NCI-H2227 treated with DMSO at 0.1 percent for 48 hours (cell line): ENCODE measurements around the gene PAX5.
"Not testable (repeated sequence)": the region's sequence is repeated elsewhere in the genome, so short reads cannot be mapped to it uniquely, and the experiment has no call there.

Source experiments
- DNase-seq: peaks from one replicate; lab custom pipeline; 2025; lab: John Stamatoyannopoulos, UW

PAX5 gene

DNA sequence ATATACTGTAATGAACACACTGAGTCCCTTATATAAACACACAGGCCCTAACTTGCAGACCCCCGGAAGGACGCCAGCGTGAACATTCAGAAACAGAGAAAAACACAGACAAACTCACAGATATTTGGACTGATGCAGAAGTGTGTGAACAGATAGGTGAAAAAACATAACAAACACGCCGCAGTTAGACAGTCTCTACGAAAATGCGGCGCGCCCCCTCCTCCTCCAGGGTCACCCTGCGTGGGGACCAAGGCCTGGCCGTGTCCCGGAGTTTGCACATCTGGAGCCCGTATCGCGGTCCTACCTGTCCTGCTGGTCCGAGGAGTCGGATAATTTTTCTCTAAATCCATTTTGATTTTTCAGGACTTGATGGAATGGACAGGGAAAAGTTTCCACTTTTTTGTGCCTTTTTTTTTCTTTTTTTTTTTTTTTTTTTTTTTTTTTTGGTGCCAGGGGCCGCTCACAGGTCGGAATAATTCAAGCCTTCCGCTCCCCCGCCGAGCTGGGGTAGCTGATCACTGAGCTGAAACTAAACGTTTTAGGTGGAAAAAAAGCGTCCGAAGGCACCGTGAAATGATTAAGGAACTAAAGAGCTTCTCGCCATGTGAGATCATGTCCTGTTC is at the start of gene PAX5:
Gene PAX5, minus strand, starts transcription at position 587 of the 623 bp plus-strand sequence. Its CDS starts 237 bp downstream, at position 350.
- no peak for DNase-seq

DNA sequence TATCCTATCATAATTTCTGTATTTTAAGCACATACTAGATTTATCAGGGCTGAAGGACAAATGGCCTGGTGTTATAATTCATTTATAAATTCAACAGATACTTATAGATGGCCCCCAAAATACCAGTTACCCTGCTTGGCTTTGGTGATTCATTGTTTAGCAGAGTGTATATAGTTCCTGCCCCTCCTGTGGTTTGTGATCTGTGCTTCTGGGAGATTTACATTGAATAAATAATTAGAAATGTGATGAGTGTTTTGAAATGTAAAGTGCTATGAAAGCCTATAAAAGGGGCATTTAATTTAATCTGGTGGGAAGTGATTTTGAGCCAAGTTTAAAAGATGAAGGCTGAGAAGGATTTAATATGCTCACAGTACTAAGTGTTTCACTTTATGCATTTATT is 49.6 kb upstream of the PAX5 start:
- no peak for DNase-seq

- DNase-seq: no peak
These were observed 48.2 kb upstream of the PAX5 start for GRCh38 chr9:37082214-37082765.

DNA sequence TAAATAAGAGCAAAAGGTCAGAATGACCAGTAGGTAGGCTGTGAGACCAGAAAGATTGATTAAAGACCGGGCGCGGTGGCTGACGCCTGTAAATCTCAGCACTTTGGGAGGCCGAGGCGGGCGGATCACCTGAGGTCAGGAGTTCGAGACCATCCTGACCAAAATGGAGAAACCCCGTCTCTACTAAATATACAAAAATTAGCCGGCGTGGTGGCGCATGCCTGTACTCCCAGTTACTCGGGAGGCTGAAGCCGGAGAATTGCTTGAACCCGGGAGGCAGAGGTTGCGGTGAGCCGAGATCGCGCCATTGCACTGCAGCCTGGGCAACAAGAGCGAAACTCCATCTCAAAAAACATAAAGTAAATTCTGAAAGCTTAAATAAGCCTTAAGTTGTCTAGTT is 47.4 kb upstream of the PAX5 start:
- DNase-seq: not testable (repeated sequence)

DNA sequence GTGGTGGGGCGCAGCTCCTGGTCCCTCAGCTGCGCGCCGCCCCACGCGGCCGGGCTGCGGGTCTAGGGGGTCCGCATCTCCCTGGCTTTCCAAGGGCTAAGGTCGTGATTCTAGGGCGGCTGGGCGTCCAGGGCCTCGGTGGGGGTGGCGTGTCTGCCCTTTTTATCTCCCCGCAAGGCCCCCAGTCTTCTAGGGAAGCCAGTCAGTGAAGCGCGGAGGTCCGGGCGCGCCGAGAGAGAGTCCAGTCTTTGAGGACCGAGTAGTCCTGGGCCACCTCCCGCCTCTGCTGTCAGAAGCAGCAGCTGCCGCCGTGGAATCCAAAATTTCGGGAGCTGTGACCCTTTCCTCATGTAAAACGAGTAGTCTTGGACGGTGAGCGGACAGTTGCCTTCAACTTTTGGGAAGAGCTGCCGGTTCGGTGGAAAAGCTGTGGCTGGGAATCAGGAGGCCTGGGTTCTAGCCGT is 46.1 kb upstream of the PAX5 start:
- not testable (repeated sequence) for DNase-seq

GRCh38 chr9:37079370-37080164 is 45.5 kb upstream of the PAX5 start:
- peak; percentile 97 for DNase-seq

GRCh38 chr9:37074790-37075189 is 40.7 kb upstream of the PAX5 start:
- DNase-seq: not testable (repeated sequence)

- no peak for DNase-seq
These were observed 32.2 kb upstream of the PAX5 start for GRCh38 chr9:37066139-37066725.

DNA sequence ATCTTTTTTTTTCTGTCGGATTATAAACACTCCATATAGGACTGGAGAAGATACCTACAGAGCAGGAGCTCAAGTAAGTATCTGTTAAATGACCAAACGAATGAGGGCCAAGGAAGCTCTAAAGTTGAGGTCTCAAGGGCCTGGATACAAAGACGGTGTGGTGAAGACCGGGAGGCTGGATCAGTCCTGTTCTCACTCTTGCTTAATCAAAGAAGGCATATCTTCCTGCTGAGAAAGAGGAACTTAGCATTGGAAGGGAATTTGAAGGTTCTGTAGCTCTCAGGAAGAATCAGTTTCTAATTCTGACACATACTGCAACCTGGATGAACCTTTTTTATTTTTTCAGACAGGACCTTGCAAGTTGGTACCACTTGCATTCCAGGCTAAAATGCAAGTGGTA is 28.3 kb upstream of the PAX5 start:
- DNase-seq: no peak

DNA sequence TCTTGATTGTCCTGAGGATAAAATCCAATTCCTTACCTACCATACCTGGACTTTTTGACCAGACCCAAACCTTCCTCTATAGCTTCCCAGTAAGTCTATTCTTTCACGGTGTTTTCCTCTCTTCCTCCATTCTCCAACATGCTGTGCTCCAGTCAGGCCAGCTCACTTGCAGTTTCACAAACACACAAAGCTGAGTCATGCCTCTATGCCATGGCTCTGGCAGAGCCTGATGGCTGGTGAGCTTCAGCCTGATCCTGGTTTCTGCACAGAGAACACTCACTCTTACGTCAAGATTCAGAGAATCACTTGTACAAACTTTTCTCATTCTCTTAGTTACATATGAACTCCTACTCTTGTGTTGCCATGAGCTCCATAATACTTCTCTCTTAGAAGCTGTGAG is 27.7 kb upstream of the PAX5 start:
- DNase-seq: no peak

DNA sequence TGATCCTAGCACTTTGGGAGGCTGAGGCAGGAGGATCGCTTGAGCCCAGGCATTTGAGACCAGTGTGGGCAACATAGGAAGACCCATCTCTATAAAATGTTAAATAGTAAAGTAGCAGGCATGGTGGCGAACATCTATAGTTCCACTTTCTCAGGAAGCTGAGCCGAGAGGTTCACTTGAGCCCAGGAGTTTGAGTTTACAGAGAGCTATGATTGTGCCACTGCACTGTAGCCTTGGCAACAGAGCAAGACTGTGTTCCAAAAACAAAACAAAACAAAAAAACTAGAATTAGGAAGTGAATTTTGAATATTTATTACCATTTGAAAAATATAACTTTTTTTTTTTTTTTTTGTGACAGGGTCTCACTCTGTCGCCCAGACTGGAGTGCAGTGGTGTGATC is 26.8 kb upstream of the PAX5 start:
- DNase-seq: no peak

DNA sequence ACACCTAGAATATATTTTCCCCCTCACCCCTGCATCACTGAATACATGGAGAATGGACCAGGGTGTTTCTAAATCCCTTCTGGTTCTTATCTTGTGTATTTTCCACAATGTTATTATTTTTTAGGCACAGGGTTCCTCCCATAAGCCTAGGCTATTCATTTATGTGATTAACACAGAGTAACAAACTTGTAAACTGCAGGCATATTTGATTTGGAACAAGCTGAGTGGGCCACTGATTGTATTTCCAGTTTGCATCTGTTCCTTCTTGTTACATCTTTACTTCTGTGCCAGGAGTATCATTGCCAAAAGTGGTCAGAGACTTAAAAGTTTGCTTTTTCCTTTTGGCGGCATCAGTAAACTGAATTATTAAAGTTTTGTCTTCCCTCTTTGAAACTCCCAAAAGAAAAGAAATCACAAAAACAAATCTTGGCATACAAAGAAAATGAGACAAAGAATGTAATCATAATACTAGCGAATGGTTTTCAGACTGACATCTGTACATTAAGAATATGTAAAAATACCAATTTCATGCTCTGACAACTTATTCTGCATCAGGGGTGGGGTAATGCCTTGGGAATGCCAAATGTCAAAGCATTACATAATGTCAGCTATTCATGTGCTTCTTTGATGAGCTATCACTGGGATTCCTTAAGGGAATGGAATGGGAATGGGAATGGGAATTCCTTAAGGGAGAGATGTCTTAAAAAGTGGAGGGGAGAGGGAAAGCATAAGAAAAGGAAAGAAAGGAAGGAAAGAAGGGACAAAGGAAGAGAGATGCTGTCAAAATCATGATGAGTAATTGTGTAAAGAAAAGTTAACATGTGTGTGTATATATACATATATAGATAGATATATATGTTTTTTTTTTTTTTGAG is 22.2 kb upstream of the PAX5 start:
- DNase-seq: no peak

DNA sequence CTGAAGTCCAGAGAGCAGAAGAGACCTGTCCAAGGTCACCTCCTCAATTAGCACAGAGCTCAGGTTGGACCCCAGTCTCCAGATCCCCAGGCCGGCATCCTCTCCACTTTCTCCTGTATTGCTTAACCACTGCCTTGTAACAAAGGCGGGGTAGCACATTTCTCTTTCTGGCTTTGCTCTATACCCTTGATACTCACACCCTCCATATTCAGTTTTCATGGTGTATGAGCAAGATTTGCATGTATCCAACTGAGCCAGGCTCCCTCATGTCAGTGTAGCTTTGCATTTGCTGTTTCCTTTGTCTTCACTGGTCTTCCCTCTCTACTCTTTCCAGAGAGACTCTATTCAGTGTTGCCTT is 20.3 kb upstream of the PAX5 start:
- not testable (repeated sequence) for DNase-seq

GRCh38 chr9:37053684-37054362 is 19.8 kb upstream of the PAX5 start:
- no peak for DNase-seq

DNA sequence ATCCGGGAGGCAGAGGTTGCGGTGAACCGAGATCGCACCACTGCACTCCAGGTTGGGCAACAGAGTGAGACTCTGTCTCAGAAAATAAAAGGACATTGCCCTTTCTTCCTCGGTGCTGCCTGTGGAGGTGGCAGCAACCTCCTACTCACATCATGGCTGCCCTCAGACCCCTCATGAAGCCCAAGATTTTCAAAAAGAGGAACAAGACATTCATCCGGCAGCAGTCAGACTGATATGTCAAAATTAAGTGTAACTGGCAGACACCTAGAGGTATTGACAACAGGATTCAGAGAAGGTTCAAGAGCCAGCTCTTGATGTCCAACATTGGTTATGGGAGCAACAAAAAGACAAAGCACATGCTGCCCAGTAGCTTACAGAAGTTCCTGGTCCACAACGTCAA is 12.6 kb upstream of the PAX5 start:
- DNase-seq: no peak

DNA sequence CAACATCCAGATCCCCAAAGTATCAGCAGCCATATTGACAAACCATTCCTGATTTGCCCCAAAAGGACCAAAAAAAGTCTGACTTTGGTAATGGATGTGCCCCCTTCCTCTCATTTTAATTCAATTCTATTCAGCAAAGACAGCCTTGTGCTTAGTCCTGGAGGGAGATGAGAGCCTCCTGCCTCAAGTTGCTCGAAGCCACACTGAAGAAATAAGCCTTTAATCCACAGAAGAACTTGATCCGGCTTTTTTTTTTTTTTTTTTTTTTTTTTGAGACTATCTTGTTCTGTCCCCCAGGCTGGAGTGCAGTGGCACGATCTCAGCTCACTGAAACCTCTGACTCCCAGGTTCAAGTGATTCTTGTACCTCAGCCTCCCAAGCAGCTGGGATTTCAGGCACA is 8.4 kb upstream of the PAX5 start:
- no peak for DNase-seq

- no peak for DNase-seq
These were observed 6.5 kb upstream of the PAX5 start for GRCh38 chr9:37040508-37041127.

GRCh38 chr9:37038943-37039464 is 4.9 kb upstream of the PAX5 start:
- no peak for DNase-seq

GRCh38 chr9:37038302-37038942 is 4.4 kb upstream of the PAX5 start:
- DNase-seq: no peak
